Mesenchymal stem cell (in vitro differentiated cells and primary cell): ENCODE data around the gene MAP2K5.

Experiments used
- DNase-seq: peaks from one replicate; pipeline ENCODE4 v3.0.0-alpha.2; 2013
- H2AFZ ChIP-seq: one replicate; pipeline ENCODE4 v1.6.1; 2013; ENCODE audit warnings: low read depth, mild to moderate bottlenecking, control low read depth, inconsistent platforms, low read length, moderate library complexity
- H2AK5ac ChIP-seq: 2 replicates; pipeline ENCODE4 v1.6.1; 2013; ENCODE audit warnings: low read length, moderate library complexity, mild to moderate bottlenecking, inconsistent platforms; ENCODE audit not compliant: severe bottlenecking
- H2BK120ac ChIP-seq: one replicate; pipeline ENCODE4 v1.6.1; 2013; ENCODE audit warnings: low read depth, mild to moderate bottlenecking, inconsistent platforms, low read length, moderate library complexity
- H2BK12ac ChIP-seq, 2 experiments: one replicate each; pipeline ENCODE4 v1.6.1; 2013; ENCODE audit warnings: inconsistent platforms in 2 of 2, low read length in 2 of 2, mild to moderate bottlenecking in 2 of 2, moderate library complexity in 2 of 2, control low read depth in 1 of 2
- H2BK15ac ChIP-seq: one replicate; pipeline ENCODE4 v1.6.1; 2013; ENCODE audit warnings: mild to moderate bottlenecking, low read depth, inconsistent platforms; ENCODE audit not compliant: poor library complexity, severe bottlenecking
- H2BK5ac ChIP-seq: 2 replicates; pipeline ENCODE4 v1.6.1; 2013; ENCODE audit warnings: low read depth, mild to moderate bottlenecking, low read length, control low read depth, inconsistent platforms; ENCODE audit not compliant: poor library complexity, severe bottlenecking
- H3K14ac ChIP-seq, 2 experiments: one replicate each; pipeline ENCODE4 v1.6.1; 2013; ENCODE audit warnings: inconsistent platforms in 2 of 2, low read length in 2 of 2, control low read depth in 1 of 2, mild to moderate bottlenecking in 1 of 2, moderate library complexity in 1 of 2
- H3K18ac ChIP-seq, 2 experiments: one replicate each; pipeline ENCODE4 v1.6.1; 2013; ENCODE audit warnings: inconsistent platforms in 2 of 2, low read length in 2 of 2, control low read depth in 1 of 2, low read depth in 1 of 2, mild to moderate bottlenecking in 1 of 2
- H3K23ac ChIP-seq, 2 experiments: one replicate each; pipeline ENCODE4 v1.6.1; 2013; ENCODE audit warnings: inconsistent platforms in 2 of 2, low read length in 2 of 2, mild to moderate bottlenecking in 2 of 2, moderate library complexity in 2 of 2, control low read depth in 1 of 2
- H3K27ac ChIP-seq: 2 replicates; pipeline ENCODE4 v1.5.1; 2013; ENCODE audit warnings: mild to moderate bottlenecking, moderate library complexity, low read length, control low read depth, inconsistent platforms; ENCODE audit not compliant: poor library complexity, severe bottlenecking
- H3K27me3 ChIP-seq, 2 experiments: 2 replicates each; pipeline versions ENCODE4 v1.6.1 to v1.7.0; 2013; ENCODE audit warnings: low read length in 2 of 2, mild to moderate bottlenecking in 2 of 2, moderate library complexity in 2 of 2, control low read depth in 1 of 2, inconsistent platforms in 1 of 2; ENCODE audit not compliant: control insufficient read depth in 1 of 2, insufficient read depth in 1 of 2
- H3K36me3 ChIP-seq, 2 experiments: 2 replicates each; pipeline versions ENCODE4 v1.6.1 to v1.7.0; 2013; ENCODE audit warnings: low read length in 2 of 2, control low read depth in 1 of 2, inconsistent platforms in 1 of 2, low read depth in 1 of 2, mild to moderate bottlenecking in 1 of 2; ENCODE audit not compliant: insufficient read depth in 2 of 2, control insufficient read depth in 1 of 2
- H3K4ac ChIP-seq, 2 experiments: one replicate each; pipeline ENCODE4 v1.6.1; 2013; ENCODE audit warnings: inconsistent platforms in 2 of 2, low read length in 2 of 2, mild to moderate bottlenecking in 2 of 2, moderate library complexity in 2 of 2, control low read depth in 1 of 2, low read depth in 1 of 2
- H3K4me1 ChIP-seq: 2 replicates; pipeline ENCODE4 v1.6.1; 2013; ENCODE audit warnings: low read depth, low read length, control low read depth; ENCODE audit not compliant: control insufficient read depth, insufficient read depth
- H3K4me2 ChIP-seq: 2 replicates; pipeline ENCODE4 v1.6.1; 2013; ENCODE audit warnings: low read length, mild to moderate bottlenecking, inconsistent platforms; ENCODE audit not compliant: poor library complexity, severe bottlenecking
- H3K4me3 ChIP-seq, 2 experiments: 2 replicates each; pipeline versions ENCODE4 v1.5.1 to v1.7.0; 2013; ENCODE audit warnings: low read length in 2 of 2, mild to moderate bottlenecking in 2 of 2, control low read depth in 1 of 2, low read depth in 1 of 2; ENCODE audit not compliant: insufficient read depth in 1 of 2
- H3K79me1 ChIP-seq: replicated peaks from 2 replicates; pipeline ENCODE4 v1.6.1; 2013; ENCODE audit warnings: mild to moderate bottlenecking, control low read depth, low read length, inconsistent platforms; ENCODE audit not compliant: poor library complexity, severe bottlenecking
- H3K9ac ChIP-seq: 2 replicates; pipeline ENCODE4 v1.7.0; 2013; ENCODE audit warnings: mild to moderate bottlenecking, low read length, moderate library complexity
- H3K9me3 ChIP-seq: 2 replicates; pipeline ENCODE4 v1.7.0; 2013; ENCODE audit warnings: mild to moderate bottlenecking, low read length; ENCODE audit not compliant: control insufficient read depth
- H4K8ac ChIP-seq: one replicate; pipeline ENCODE4 v1.6.1; 2013; ENCODE audit warnings: inconsistent platforms, mild to moderate bottlenecking, low read length, moderate library complexity
- H4K91ac ChIP-seq: one replicate; pipeline ENCODE4 v1.6.1; 2013; ENCODE audit warnings: mild to moderate bottlenecking, low read length, inconsistent platforms
- WGBS: methylation state at CpG from one replicate; pipeline ENCODE4 v1.1.7; 2013; ENCODE audit warnings: mixed read lengths; 5-methylcytosine and 5-hydroxymethylcytosine counted together

The MAP2K5 gene

GRCh38 chr15:67563092-67563491, 20.6 kb downstream of the MAP2K5 start:
- H3K4me1 ChIP-seq, result no peaks in the 10 kb centered on the region
- H2BK12ac ChIP-seq, result no peak overlapping the region
- H4K91ac ChIP-seq, result no peak overlapping the region
- H3K23ac ChIP-seq, result no peak overlapping the region
- no peak for DNase-seq
- no peak overlapping the region for H3K9ac ChIP-seq
- H2AK5ac ChIP-seq, result no peak overlapping the region
- no peak overlapping the region for H3K4me3 ChIP-seq
- no peak overlapping the region for H3K14ac ChIP-seq
- H3K27ac ChIP-seq, result no peak overlapping the region
- H3K36me3 ChIP-seq, result peaks cover 4 to 32% of the 10 kb centered on the region in 2 experiments
- no peaks in the 10 kb centered on the region for H3K27me3 ChIP-seq
- no peak overlapping the region for H2BK15ac ChIP-seq
- H2BK5ac ChIP-seq, result no peak overlapping the region
- H3K4me2 ChIP-seq, result no peak overlapping the region
- H3K18ac ChIP-seq, result no peak overlapping the region
- peaks cover 11% of the 10 kb centered on the region for H3K79me1 ChIP-seq
- no peak overlapping the region for H2BK120ac ChIP-seq
- H3K4ac ChIP-seq, result no peak overlapping the region
- WGBS, result 89% methylated on average over 2 of the region's 5 CpGs
- no peak overlapping the region for H2AFZ ChIP-seq
- H3K9me3 ChIP-seq, result peaks cover 8% of the 10 kb centered on the region
- H4K8ac ChIP-seq, result no peak overlapping the region

GRCh38 chr15:67564021-67564967, 21.8 kb downstream of the MAP2K5 start:
- Histone ChIP-seq H3K4me1 (no peaks in the 10 kb centered on the region), H3K79me1 (peaks cover 6% of the 10 kb centered on the region), H3K23ac (no peak overlapping the region), H3K4ac (no peak overlapping the region), H3K18ac (no peak overlapping the region), H2BK15ac (no peak overlapping the region), H4K91ac (no peak overlapping the region), H3K14ac (no peak overlapping the region), H3K9ac (no peak overlapping the region), H3K36me3 (peaks cover 0 to 20% of the 10 kb centered on the region in 2 experiments), H2BK120ac (no peak overlapping the region), H2AK5ac (no peak overlapping the region), H2BK12ac (no peak overlapping the region), H2BK5ac (no peak overlapping the region), H2AFZ (no peak overlapping the region), H3K4me2 (no peak overlapping the region), H3K27ac (no peak overlapping the region), H3K9me3 (no peaks in the 10 kb centered on the region), H3K4me3 (no peak overlapping the region), H3K27me3 (no peaks in the 10 kb centered on the region), H4K8ac (no peak overlapping the region)
- 14% methylated on average over 1 of the region's 2 CpGs for WGBS
- DNase-seq, result no peak

- Histone ChIP-seq H3K14ac (no peak overlapping the region), H2BK12ac (no peak overlapping the region), H3K27me3 (no peaks in the 10 kb centered on the region), H3K4me1 (no peaks in the 10 kb centered on the region), H4K91ac (no peak overlapping the region), H2BK15ac (no peak overlapping the region), H3K9ac (no peak overlapping the region), H3K4me3 (no peak overlapping the region), H3K79me1 (peaks cover 6% of the 10 kb centered on the region), H3K18ac (no peak overlapping the region), H3K4ac (no peak overlapping the region), H2BK5ac (no peak overlapping the region), H2BK120ac (no peak overlapping the region), H3K36me3 (peaks cover 0 to 19% of the 10 kb centered on the region in 2 experiments), H3K4me2 (no peak overlapping the region), H3K23ac (no peak overlapping the region), H3K27ac (no peak overlapping the region), H2AK5ac (no peak overlapping the region), H2AFZ (no peak overlapping the region), H3K9me3 (no peaks in the 10 kb centered on the region), H4K8ac (no peak overlapping the region)
- no peak for DNase-seq
- WGBS, result 89% methylated on average over 2 of the region's 3 CpGs
Observed at GRCh38 chr15:67564968-67565345, 22.5 kb downstream of the MAP2K5 start.

GRCh38 chr15:67569668-67570067, 27.2 kb downstream of the MAP2K5 start:
- WGBS, result 67% methylated on average over 2 of the region's 3 CpGs
- H3K9me3 ChIP-seq, result no peaks in the 10 kb centered on the region

More at GRCh38 chr15:67569668-67570067, 27.2 kb downstream of the MAP2K5 start:
- Histone ChIP-seq H4K8ac (no peak overlapping the region), H2AFZ (no peak overlapping the region), H2BK12ac (no peak overlapping the region), H3K9ac (no peak overlapping the region), H3K4me2 (no peak overlapping the region), H2BK5ac (no peak overlapping the region), H3K79me1 (no peaks in the 10 kb centered on the region), H3K4ac (no peak overlapping the region), H2AK5ac (no peak overlapping the region), H4K91ac (no peak overlapping the region), H3K27me3 (no peaks in the 10 kb centered on the region), H3K18ac (no peak overlapping the region), H3K4me1 (peaks cover 2% of the 10 kb centered on the region), H3K36me3 (peaks cover 0 to 9% of the 10 kb centered on the region in 2 experiments), H3K14ac (no peak overlapping the region), H2BK15ac (no peak overlapping the region), H3K4me3 (no peak overlapping the region), H3K27ac (no peak overlapping the region), H3K23ac (no peak overlapping the region), H2BK120ac (no peak overlapping the region)
- no peak for DNase-seq
